ELR (cell line): Measurements from ENCODE around the gene ABCB8.

ENCODE experiments used
- DNase-seq: peaks from one replicate; pipeline ENCODE4 v3.0.0-alpha.2; 2015; ENCODE audit warnings: low read depth

ABCB8 gene

GRCh38 chr7:151074817-151075661, 46.8 kb downstream of the ABCB8 start:
- DNase-seq = no peak

- DNase-seq = no peak
Observed at GRCh38 chr7:151075662-151075971, 47.4 kb downstream of the ABCB8 start.

- DNase-seq = no peak
Observed at GRCh38 chr7:151075978-151076426, 47.8 kb downstream of the ABCB8 start.

- DNase-seq = peak; percentile 40
Observed at GRCh38 chr7:151076863-151077704, 48.8 kb downstream of the ABCB8 start.

GRCh38 chr7:151077705-151078232, 49.5 kb downstream of the ABCB8 start:
- DNase-seq = no peak

- DNase-seq = no peak
Observed at GRCh38 chr7:151078233-151079040, 50.2 kb downstream of the ABCB8 start.

GRCh38 chr7:151079199-151079910, 51.1 kb downstream of the ABCB8 start:
- DNase-seq = no peak

- DNase-seq = peak; percentile 52
Observed at GRCh38 chr7:151080067-151080521, 51.8 kb downstream of the ABCB8 start.

GRCh38 chr7:151080522-151081169, 52.4 kb downstream of the ABCB8 start, which contains the start of gene FASTK:
TSS of gene FASTK (minus strand) at chr7:151080809. CDS start at chr7:151080766, 43 bp downstream.
- peak; percentile 91 for DNase-seq

GRCh38 chr7:151081170-151082101, 53.2 kb downstream of the ABCB8 start:
- peak; percentile 66 for DNase-seq

GRCh38 chr7:151082141-151083070, 54.2 kb downstream of the ABCB8 start:
- DNase-seq = no peak

GRCh38 chr7:151083071-151083823, 55.0 kb downstream of the ABCB8 start, which contains the start of gene TMUB1:
TSS of gene TMUB1 (minus strand) at chr7:151083493. CDS start at chr7:151082563, 930 bp downstream.
- DNase-seq = peak; percentile 70

- no peak for DNase-seq
Observed at GRCh38 chr7:151083824-151084160, 55.5 kb downstream of the ABCB8 start.

GRCh38 chr7:151085329-151085690, 57.1 kb downstream of the ABCB8 start:
- no peak for DNase-seq

- peak; percentile 79 for DNase-seq
Observed at GRCh38 chr7:151085691-151086620, 57.7 kb downstream of the ABCB8 start, which contains the start of gene AGAP3. TSS of gene AGAP3 (plus strand) at chr7:151086475. CDS start at chr7:151086742, 267 bp downstream.

GRCh38 chr7:151086802-151087244, 58.6 kb downstream of the ABCB8 start:
- DNase-seq = peak; percentile 66
